ENCODE measurements around the gene CENPE. TPM values are rescaled to one million over a fixed set of nuclear protein-coding genes. Genes with fewer than 3 reads are reported as not detected.

CENPE gene
- total and polyA plus RNA-seq, 2 of the 8 experiments (the other 6 are each of a cell fraction or from before 2014, with no cell fraction given) = 2.1 to 49.0 TPM

- TF ChIP-seq YY1 (IDR thresholded peaks at IDR 0.05; ENCODE audit: low read depth, low read length) (no peak), CBX5 (IDR thresholded peaks at IDR 0.05; ENCODE audit: low read depth, low read length) (no peak), BRCA1 (IDR thresholded peaks at IDR 0.05; ENCODE audit: low read depth, low read length) (0 out of 2 replicates have a peak, but pooled peaks have one; percentile 42), ATF2 (IDR thresholded peaks at IDR 0.05; ENCODE audit: low read length) (no peak)
- TF ChIP-seq, protein P1, sequence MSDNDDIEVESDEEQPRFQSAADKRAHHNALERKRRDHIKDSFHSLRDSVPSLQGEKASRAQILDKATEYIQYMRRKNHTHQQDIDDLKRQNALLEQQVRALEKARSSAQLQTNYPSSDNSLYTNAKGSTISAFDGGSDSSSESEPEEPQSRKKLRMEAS (IDR thresholded peaks at IDR 0.05) = no peak
Measured at GRCh38 chr4:103076747-103077347, 121.3 kb downstream of the CENPE start, which contains the start of gene SLC9B2 (continued).

Data from H1 (cell line).